Chondrocyte (in vitro differentiated cells): ENCODE measurements around the gene NEDD4L. TPM values are rescaled to one million over a fixed set of nuclear protein-coding genes. Genes with fewer than 3 reads are reported as not detected.

Experiments used
- DNase-seq: peaks from one replicate; pipeline ENCODE4 v3.0.0; 2021; ENCODE audit warnings: mixed read lengths, low spot score
- H3K27ac Mint-ChIP-seq: one replicate; pipeline ENCODE4 v1.8.0; 2021; ENCODE audit warnings: mild to moderate bottlenecking, moderate library complexity, mixed read lengths; ENCODE audit not compliant: unreplicated experiment
- H3K27me3 Mint-ChIP-seq: 2 replicates; pipeline ENCODE4 v1.8.0; 2021; ENCODE audit warnings: low read depth, mixed read lengths
- H3K36me3 Mint-ChIP-seq: 2 replicates; pipeline ENCODE4 v1.8.0; 2021; ENCODE audit warnings: low read depth, mixed read lengths
- H3K4me1 Mint-ChIP-seq: 2 replicates; pipeline ENCODE4 v1.8.0; 2021; ENCODE audit warnings: low read depth, mild to moderate bottlenecking, mixed read lengths
- H3K4me3 Mint-ChIP-seq: one replicate; pipeline ENCODE4 v1.8.0; 2021; ENCODE audit warnings: mild to moderate bottlenecking, moderate library complexity, mixed read lengths; ENCODE audit not compliant: unreplicated experiment
- H3K9me3 Mint-ChIP-seq: 2 replicates; pipeline ENCODE4 v1.8.0; 2021; ENCODE audit warnings: low read depth, mixed read lengths
- total RNA-seq: library from RNA; stranded (reverse); gene quantifications from 3 replicates; pipeline ENCODE4 v1.2.1, GENCODE V29; 2021
- TF ChIP-seq, protein P1 (sequence below): fragments of 200-600 bp; sonication (generic); IDR thresholded peaks from 2 replicates; pipeline ENCODE4 v1.5.0; 2021; ENCODE audit warnings: antibody characterized with exemption, mild to moderate bottlenecking, moderate library complexity

The NEDD4L gene
- total RNA-seq, 1 donor from 2014 or later = 25.8 TPM

DNA sequence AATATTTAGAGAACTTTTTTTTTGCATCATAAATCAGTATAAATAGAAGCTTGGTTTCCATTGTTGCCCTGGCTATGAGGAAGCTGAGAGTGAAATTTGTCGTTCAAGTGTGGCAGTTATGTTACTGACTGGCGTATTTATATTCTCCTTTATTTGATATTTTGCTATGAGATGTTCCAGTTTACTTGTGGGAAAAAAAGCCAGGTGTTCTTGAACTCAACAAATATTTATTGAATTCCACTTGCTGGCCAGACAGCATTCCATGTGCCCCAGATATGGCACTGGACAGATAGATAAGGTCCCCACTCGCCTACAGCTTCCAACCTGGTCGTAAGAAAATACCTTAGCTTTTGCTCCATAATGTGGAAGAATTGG, 44.7 kb downstream of the NEDD4L start:
- no peak overlapping the region for H3K27ac Mint-ChIP-seq
- peaks cover 2% of the 10 kb centered on the region for H3K36me3 Mint-ChIP-seq
- H3K4me1 Mint-ChIP-seq = no peaks in the 10 kb centered on the region
- H3K9me3 Mint-ChIP-seq = peaks cover 14% of the 10 kb centered on the region
- H3K4me3 Mint-ChIP-seq = no peak overlapping the region
- TF ChIP-seq, protein P1, sequence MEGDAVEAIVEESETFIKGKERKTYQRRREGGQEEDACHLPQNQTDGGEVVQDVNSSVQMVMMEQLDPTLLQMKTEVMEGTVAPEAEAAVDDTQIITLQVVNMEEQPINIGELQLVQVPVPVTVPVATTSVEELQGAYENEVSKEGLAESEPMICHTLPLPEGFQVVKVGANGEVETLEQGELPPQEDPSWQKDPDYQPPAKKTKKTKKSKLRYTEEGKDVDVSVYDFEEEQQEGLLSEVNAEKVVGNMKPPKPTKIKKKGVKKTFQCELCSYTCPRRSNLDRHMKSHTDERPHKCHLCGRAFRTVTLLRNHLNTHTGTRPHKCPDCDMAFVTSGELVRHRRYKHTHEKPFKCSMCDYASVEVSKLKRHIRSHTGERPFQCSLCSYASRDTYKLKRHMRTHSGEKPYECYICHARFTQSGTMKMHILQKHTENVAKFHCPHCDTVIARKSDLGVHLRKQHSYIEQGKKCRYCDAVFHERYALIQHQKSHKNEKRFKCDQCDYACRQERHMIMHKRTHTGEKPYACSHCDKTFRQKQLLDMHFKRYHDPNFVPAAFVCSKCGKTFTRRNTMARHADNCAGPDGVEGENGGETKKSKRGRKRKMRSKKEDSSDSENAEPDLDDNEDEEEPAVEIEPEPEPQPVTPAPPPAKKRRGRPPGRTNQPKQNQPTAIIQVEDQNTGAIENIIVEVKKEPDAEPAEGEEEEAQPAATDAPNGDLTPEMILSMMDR = no peak
- no peak for DNase-seq
- no peaks in the 10 kb centered on the region for H3K27me3 Mint-ChIP-seq

DNA sequence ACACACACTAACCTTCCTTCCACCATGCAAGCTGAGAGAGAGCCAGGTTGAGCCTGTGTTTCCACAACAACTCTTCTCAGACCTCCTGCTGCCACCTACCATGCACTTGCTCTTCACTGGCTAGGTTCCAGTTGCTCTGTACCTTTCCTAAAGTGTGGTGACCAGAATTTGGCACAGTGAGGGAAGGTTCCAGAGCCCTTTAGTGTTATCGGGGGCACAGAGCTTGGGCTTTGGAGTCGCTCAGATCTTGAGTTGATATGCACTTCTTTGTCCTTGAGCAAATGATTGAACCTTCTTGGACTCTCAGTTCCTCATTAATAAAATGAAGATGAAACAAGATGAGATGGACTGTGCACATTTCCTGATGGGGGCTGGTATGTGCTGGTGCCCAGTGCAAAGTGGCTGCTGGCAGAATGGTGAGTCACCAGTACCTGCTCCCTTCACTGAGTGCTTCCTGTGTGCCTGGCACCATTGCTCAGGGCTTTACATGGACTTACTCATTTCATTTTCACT, 47.1 kb downstream of the NEDD4L start:
- DNase-seq = no peak
- H3K9me3 Mint-ChIP-seq = peaks cover 11% of the 10 kb centered on the region
- H3K36me3 Mint-ChIP-seq = peaks cover 3% of the 10 kb centered on the region
- H3K27ac Mint-ChIP-seq = no peak overlapping the region
- no peaks in the 10 kb centered on the region for H3K27me3 Mint-ChIP-seq
- TF ChIP-seq, protein P1 = no peak
- H3K4me1 Mint-ChIP-seq = no peaks in the 10 kb centered on the region
- no peak overlapping the region for H3K4me3 Mint-ChIP-seq

GRCh38 chr18:58093311-58093803, 49.3 kb downstream of the NEDD4L start:
- Mint-ChIP-seq H3K4me3 (no peak overlapping the region), H3K9me3 (no peaks in the 10 kb centered on the region), H3K36me3 (peaks cover 1% of the 10 kb centered on the region), H3K27ac (no peak overlapping the region), H3K4me1 (no peaks in the 10 kb centered on the region), H3K27me3 (no peaks in the 10 kb centered on the region)
- DNase-seq = no peak
- TF ChIP-seq, protein P1 = no peak

- peaks cover 1% of the 10 kb centered on the region for H3K36me3 Mint-ChIP-seq
- no peaks in the 10 kb centered on the region for H3K9me3 Mint-ChIP-seq
- DNase-seq = no peak
- no peaks in the 10 kb centered on the region for H3K27me3 Mint-ChIP-seq
- no peak overlapping the region for H3K27ac Mint-ChIP-seq
- no peak overlapping the region for H3K4me3 Mint-ChIP-seq
- TF ChIP-seq, protein P1 = no peak
- no peaks in the 10 kb centered on the region for H3K4me1 Mint-ChIP-seq
These were observed 51.2 kb downstream of the NEDD4L start for GRCh38 chr18:58095222-58095621.

DNA sequence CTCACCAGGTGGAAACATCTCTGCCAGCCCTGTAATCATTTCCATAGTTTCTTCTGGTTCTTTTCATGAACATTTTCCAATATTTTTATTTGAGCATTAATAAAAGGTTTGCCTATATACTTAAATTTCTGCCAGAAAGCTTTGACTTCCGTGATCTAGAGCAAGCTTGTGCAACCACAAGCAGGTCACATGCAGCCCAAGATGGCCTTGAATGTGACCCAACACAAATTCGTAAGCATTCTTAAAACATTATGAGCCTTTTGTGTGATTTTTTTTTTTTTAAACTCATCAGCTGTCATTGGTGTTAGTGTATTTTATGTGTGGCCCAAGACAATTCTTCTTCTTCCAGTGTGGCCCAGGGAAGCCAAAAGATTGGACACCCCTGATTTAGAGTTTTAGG, 51.6 kb downstream of the NEDD4L start:
- H3K4me1 Mint-ChIP-seq = no peaks in the 10 kb centered on the region
- no peaks in the 10 kb centered on the region for H3K9me3 Mint-ChIP-seq
- no peak overlapping the region for H3K27ac Mint-ChIP-seq
- H3K36me3 Mint-ChIP-seq = peaks cover 1% of the 10 kb centered on the region
- H3K4me3 Mint-ChIP-seq = no peak overlapping the region
- TF ChIP-seq, protein P1 = no peak
- no peaks in the 10 kb centered on the region for H3K27me3 Mint-ChIP-seq
- DNase-seq = no peak
